Amygdala (tissue), 56 donors: ENCODE measurements around the gene CALR.
"Not testable (repeated sequence)": the region's sequence is repeated elsewhere in the genome, so short reads cannot be mapped to it uniquely, and the experiment has no call there.

Experiments used
- DNase-seq, 56 donors: peaks; one replicate each; lab custom pipeline; 2025; lab: John Stamatoyannopoulos, UW

CALR gene

GRCh38 chr19:12973236-12973635 lies 34.8 kb downstream of the CALR start:
- DNase-seq: no peak

- no peak for DNase-seq
Measured at GRCh38 chr19:12974301-12975220, 36.2 kb downstream of the CALR start.

GRCh38 chr19:12975221-12975741 lies 36.9 kb downstream of the CALR start:
- DNase-seq: no peak

GRCh38 chr19:12976109-12976508 lies 37.7 kb downstream of the CALR start:
- DNase-seq: not testable (repeated sequence)

GRCh38 chr19:12979974-12980373 lies 41.6 kb downstream of the CALR start:
- no peak for DNase-seq

- DNase-seq: no peak
Measured at GRCh38 chr19:12982648-12983047, 44.2 kb downstream of the CALR start.

- DNase-seq: no peak
Measured at GRCh38 chr19:12983091-12983490, 44.7 kb downstream of the CALR start.

GRCh38 chr19:12983542-12984142 lies 45.2 kb downstream of the CALR start:
- DNase-seq: peak in 55 of 56 donors; percentile 21 to 91 (median 74)

GRCh38 chr19:12984143-12984627 lies 45.8 kb downstream of the CALR start:
- DNase-seq: no peak

- DNase-seq: peak in 30 of 56 donors; percentile 27 to 72 (median 55)
Measured at GRCh38 chr19:12984683-12985048, 46.3 kb downstream of the CALR start.

GRCh38 chr19:12985049-12985776 lies 46.8 kb downstream of the CALR start:
- DNase-seq: peak in 52 of 56 donors; percentile 24 to 94 (median 78)

- no peak for DNase-seq
Measured at GRCh38 chr19:12986726-12987125, 48.3 kb downstream of the CALR start.

GRCh38 chr19:12987190-12987589 lies 48.8 kb downstream of the CALR start:
- no peak for DNase-seq

- no peak for DNase-seq
Measured at GRCh38 chr19:12987781-12988180, 49.4 kb downstream of the CALR start.

GRCh38 chr19:12990431-12990830 lies 52.0 kb downstream of the CALR start:
- DNase-seq: no peak

- no peak for DNase-seq
Measured at GRCh38 chr19:12990853-12991252, 52.4 kb downstream of the CALR start.

- no peak for DNase-seq
Measured at GRCh38 chr19:12991296-12991695, 52.9 kb downstream of the CALR start.

- DNase-seq: no peak
Measured at GRCh38 chr19:12992729-12993128, 54.3 kb downstream of the CALR start.

GRCh38 chr19:12993562-12993961 lies 55.2 kb downstream of the CALR start:
- no peak for DNase-seq
